Activated effector memory CD4-positive, alpha-beta T cell treated with anti-CD3 and anti-CD28 coated beads, Interleukin-2, amount 50 U/mL, for 16 hours (primary cell): ENCODE measurements around the gene CRYBA2.
A peak's percentile ranks its signal among the peaks of the same experiment; 100 is the strongest.

Source experiments
- DNase-seq: peaks from one replicate; pipeline ENCODE4 v3.0.0-alpha.2; 2020

The CRYBA2 gene

GRCh38 chr2:218981390-218981880, 11.8 kb downstream of the CRYBA2 start:
- DNase-seq = no peak

- DNase-seq = no peak
Observed at GRCh38 chr2:218980735-218981389, 12.4 kb downstream of the CRYBA2 start.

DNA sequence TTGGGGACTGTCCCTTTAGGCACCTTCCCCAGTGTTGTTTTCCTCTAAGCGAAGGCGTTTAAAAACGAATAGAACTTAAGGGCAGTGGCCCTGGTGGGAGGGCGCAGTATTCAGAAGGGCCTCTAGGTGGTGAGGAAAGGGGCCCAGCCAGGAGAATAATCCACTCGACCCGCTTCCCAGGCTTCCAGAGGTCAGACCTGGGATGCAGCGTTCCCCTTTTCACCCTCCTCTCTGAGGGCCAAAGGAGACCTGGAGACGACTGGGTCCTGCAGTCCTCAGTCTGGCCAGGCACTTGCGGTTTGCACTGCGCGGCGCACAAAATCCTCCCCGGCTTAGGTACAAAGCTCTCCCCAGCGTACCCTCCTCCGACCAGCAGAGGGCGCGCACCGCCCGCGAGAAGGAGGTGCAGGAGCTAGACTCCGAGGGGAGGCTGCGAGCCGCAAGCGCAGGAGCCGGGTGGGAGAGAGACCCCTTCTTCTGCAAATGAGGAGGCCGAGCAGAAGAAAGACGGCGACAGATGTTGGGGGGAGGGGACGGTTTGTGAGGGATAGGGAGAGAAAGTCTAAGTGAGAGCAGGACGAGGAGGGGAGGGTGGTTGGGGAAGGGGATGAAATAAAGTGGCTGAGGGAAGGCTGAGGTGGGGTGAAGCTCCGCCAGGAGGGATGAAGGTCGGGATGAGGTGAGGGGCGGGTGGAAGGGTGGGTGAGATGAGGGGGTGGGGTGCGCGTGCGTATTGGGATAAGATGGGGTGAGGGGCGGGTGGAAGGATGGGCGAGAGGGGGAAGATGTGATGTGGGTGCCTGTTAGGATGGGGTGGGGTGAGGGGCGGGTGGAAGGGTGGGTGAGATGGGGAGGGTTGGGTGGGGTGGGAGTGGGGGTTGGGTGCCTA, 13.1 kb downstream of the CRYBA2 start:
- DNase-seq = peak; percentile 94

DNA sequence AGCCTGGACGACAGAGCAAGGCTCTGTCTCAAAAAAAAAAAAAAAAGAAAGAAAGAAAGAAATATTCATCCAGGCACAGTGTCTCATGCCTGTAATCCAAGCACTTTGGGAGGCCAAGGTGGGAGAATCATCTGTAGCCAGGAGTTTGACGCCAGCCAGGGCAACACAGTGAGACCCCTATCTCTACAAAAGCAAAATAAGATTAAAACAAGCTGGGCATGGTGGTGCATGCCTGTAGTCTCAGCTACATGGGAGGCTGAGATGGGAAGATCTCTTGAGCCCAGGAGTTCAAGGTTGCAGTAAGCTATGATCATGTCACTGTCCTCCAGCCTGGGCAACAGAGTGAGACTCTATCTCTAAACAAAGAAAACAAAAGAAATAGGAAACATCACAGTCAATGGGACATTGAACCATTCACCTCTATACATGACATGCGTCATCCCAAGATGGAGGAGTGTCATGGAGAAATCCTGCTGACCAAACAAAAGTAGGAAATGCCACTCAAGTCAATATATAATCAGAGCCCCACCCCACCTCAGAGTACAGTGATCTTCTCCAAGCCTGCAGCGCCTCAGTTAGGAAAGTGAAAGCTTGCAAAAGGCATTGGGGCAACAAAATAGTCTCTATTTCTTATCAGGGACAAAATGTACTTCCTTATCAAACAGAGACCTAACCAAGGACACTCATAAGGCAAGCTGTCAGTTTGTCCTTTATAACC, 18.0 kb downstream of the CRYBA2 start:
- no peak for DNase-seq

DNA sequence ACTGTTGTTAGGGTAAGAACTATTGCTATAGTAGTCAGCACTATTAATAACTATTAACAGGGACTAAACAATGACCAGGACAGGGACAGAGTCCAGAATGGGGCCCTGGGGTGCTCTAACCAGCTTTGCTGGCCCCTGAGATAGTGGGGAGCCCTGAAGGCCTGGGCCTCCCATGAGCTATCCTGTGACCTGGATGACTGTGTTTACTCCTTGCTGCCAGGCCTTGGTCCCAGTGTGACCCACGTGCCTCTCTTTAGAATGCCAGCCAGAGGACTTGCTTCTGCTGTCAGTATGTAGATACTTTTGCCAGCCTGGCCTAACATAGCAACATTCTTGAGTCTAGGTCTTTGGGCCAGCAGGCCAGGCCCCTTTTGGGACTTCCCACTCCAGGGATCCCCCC, 22.3 kb downstream of the CRYBA2 start:
- DNase-seq = no peak

DNA sequence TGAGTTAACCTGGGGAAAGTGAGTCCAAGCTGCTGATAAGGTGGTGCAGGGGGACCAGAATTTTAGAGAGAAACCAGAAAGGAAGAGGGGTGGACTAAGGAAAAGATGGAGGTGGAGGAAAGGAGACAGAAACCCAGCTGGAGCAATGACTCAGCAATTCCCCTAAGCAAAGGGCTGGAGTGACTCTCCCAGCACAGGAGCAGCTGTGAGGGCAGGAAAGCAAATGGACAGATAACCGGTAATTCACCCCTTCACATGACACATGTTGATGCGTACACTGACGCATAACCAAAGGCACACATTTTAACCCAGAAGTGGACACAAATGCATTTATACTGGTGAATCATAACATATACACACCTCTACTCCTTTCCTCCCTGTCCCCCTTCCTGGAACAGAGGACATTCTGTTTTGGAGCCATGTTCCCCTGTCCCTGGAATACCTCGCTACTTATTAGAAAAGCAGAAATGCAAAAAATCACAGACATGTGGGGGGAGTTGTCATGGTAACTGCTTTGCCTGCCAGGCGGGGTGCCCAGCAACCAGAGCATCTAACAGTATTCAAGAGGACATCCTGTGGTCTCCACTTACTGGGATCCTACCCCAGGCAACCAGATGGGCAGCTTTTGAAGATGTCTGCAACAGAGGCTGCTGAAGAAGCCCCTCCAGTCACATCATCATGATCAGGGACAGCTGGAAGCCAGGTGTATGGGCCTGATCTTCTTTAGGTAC, 29.0 kb downstream of the CRYBA2 start:
- peak; percentile 22 for DNase-seq

DNA sequence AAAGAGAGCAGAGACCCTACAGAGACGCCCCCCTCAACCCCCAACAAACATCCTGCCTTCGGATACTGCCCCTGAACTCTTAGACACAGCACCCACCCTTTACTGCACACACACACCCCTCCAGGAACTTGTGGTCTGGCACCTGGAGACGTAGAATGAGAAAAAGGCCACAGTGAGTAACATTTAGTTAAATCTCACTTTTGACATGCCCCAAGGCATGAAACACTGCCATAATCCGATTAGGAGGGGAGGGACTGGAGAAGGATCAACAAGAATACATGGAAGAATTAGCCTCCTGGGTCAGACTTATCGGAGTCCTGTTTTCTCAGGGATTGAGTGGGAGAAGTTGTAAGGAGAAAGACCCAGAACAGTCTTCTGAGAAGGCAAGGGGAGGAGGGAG, 29.6 kb downstream of the CRYBA2 start:
- DNase-seq = no peak

DNA sequence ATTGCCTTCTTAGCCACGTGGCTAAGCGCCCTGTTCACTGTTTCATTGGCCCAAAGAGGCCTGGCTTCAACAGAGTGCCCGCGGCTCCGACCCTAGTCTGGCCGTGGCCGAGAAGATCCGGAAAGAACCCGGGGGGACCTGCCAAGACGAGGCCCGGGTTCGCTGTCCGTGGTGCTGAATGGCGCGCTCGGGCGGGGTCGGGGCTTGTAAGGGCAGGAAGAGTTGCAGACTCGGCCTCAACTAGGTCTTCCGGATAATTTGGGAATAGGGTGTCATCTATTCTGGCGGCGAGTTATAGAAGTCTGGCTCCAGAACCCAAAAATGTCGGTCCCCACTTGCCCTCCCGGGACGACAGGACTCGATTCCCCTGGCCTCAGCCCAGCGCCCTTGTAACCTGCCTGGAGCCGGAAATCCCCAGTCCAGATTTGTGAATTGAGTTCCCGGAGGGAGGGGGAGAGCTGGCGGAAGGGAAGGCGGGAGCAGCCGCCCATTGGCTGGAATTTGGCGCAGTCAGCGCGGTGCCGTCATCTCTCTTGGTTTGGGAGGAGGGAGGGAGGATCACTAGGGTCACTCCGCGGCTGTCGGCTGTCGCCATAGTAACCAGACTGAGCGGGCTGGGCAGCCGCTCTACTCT, 30.2 kb downstream of the CRYBA2 start:
- peak; percentile 83 for DNase-seq

GRCh38 chr2:218961651-218962570, 31.3 kb downstream of the CRYBA2 start:
- DNase-seq = peak; percentile 55

DNA sequence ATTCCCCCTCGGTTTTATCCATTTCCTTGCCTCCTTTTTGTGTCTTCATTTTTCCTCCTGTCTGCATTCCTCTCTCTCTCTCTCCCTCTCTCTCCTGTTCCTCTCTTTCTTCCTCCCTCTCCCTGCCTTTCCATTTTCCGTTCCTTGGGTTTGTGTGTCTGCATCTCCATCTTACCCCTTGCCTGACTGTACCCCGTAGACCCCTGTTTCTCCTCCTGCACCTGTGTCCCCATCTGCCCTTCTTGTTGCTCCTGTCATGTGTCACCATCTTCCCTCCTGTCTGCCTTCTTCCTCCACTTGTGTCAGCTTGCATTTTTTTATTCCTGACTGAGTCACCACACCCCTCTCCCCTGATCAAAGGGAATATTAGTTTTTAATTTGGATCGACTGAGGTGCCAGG, 32.0 kb downstream of the CRYBA2 start:
- DNase-seq = peak; percentile 6

GRCh38 chr2:218960309-218961165, 32.7 kb downstream of the CRYBA2 start:
- DNase-seq = peak; percentile 60

DNA sequence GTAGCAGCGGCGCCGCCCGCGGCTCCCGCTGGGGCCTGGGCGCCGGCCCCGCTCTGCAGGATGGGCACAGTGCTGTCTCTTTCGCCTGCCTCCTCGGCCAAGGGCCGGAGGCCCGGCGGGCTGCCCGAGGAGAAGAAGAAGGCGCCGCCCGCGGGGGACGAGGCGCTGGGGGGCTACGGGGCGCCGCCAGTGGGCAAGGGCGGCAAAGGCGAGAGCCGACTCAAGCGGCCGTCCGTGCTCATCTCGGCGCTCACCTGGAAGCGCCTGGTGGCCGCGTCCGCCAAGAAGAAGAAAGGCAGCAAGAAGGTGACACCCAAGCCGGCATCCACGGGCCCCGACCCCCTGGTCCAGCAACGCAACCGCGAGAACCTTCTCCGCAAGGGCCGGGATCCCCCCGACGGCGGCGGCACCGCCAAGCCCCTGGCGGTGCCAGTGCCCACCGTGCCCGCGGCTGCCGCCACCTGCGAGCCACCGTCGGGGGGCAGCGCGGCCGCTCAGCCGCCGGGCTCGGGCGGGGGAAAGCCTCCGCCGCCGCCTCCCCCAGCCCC, 33.4 kb downstream of the CRYBA2 start:
- DNase-seq = no peak

GRCh38 chr2:218959141-218959731, 34.0 kb downstream of the CRYBA2 start, which contains the start of gene CDK5R2:
TSS of gene CDK5R2 (plus strand) at chr2:218959666. CDS start at chr2:218959821, 155 bp downstream.
- DNase-seq = peak; percentile 85

GRCh38 chr2:218958276-218958675, 34.9 kb downstream of the CRYBA2 start:
- DNase-seq = peak; percentile 21

DNA sequence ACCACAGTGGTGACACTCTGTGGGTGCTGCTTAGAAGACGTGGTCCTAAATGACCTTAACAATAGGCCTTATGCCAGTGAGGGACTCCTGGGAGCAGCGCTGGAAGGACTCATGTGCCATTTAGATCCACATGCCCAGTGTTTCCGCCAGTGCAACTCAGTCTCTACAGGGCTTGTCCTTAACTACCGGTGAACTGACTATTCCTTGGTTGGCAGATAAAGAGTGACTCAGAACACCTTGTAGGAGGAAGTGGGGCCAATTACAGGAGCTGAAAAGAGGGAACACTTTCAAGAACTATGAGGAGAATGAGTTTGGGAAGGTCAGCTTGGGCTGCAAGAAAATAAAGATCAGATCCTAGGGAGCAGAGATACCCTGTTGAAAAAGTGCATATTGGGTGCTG, 35.6 kb downstream of the CRYBA2 start:
- DNase-seq = no peak

- DNase-seq = peak; percentile 8
Observed at GRCh38 chr2:218956039-218956438, 37.2 kb downstream of the CRYBA2 start.

DNA sequence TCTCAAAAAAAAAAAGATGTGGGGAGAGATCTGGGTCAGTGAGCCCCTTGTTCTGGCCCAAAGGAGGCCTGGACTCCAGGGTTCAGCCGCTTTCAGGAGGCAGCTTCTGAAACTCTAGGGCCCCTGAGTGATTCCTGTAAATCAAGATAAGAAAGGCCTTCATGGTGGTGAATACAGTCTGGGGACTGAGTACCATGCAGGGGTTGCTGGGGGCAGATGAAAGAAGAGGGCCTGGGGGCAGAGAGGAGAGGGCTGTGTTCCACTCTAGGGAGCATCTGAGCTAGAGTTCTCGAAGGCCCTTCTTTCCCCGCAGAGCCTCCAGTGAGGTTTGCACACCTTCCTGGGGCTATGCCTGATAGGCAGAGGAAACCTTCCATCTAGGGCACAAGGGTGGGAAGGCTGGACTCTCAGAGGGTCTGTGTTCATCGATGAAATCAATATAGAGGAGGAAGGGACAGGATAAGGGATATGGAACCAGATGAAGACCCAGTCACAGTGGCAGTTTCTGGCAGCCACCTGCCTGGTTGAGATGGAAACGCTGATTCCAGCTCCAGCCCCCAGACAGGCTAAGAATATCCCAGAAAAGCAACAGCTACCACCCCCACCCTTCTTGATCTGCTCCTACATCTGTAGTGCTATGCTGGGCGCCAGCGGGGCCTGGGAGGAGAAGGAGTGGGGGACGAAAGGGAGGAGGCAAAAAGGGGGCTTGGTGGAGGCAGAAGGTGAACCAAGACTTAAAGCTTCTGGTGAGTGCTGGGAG, 38.5 kb downstream of the CRYBA2 start:
- no peak for DNase-seq

GRCh38 chr2:218953366-218953954, 39.8 kb downstream of the CRYBA2 start:
- DNase-seq = no peak
